Amniotic epithelial cell (primary cell): ENCODE results near the gene TAGLN2.
"Not testable (repeated sequence)": the region's sequence is repeated elsewhere in the genome, so short reads cannot be mapped to it uniquely, and the experiment has no call there.

Source experiments
- DNase-seq: peaks from one replicate; pipeline ENCODE4 v3.0.0-alpha.2; 2010; ENCODE audit warnings: low read depth

TAGLN2 gene

GRCh38 chr1:159921251-159921650, 4.1 kb downstream of the TAGLN2 start:
- peak; percentile 62 for DNase-seq

GRCh38 chr1:159920651-159921050, 4.7 kb downstream of the TAGLN2 start:
- no peak for DNase-seq

- DNase-seq = no peak
Measured at GRCh38 chr1:159920202-159920601, 5.1 kb downstream of the TAGLN2 start.

GRCh38 chr1:159919236-159919865, 6.0 kb downstream of the TAGLN2 start:
- no peak for DNase-seq

GRCh38 chr1:159918352-159919200, 6.7 kb downstream of the TAGLN2 start:
- no peak for DNase-seq

GRCh38 chr1:159917533-159918351, 7.6 kb downstream of the TAGLN2 start:
- DNase-seq = no peak

- DNase-seq = peak; percentile 99
Measured at GRCh38 chr1:159916242-159917051, 8.9 kb downstream of the TAGLN2 start.

GRCh38 chr1:159915571-159916241, 9.6 kb downstream of the TAGLN2 start:
- DNase-seq = no peak

- DNase-seq = no peak
Measured at GRCh38 chr1:159914252-159915018, 10.9 kb downstream of the TAGLN2 start.

GRCh38 chr1:159913451-159914192, 11.7 kb downstream of the TAGLN2 start:
- DNase-seq = no peak

- DNase-seq = no peak
Measured at GRCh38 chr1:159911326-159912070, 13.8 kb downstream of the TAGLN2 start.

- no peak for DNase-seq
Measured at GRCh38 chr1:159908031-159908940, 17.0 kb downstream of the TAGLN2 start.

- DNase-seq = no peak
Measured at GRCh38 chr1:159906960-159907359, 18.3 kb downstream of the TAGLN2 start.

- not testable (repeated sequence) for DNase-seq
Measured at GRCh38 chr1:159904036-159904435, 21.3 kb downstream of the TAGLN2 start.

- no peak for DNase-seq
Measured at GRCh38 chr1:159902541-159902940, 22.8 kb downstream of the TAGLN2 start.

- DNase-seq = no peak
Measured at GRCh38 chr1:159900755-159901360, 24.4 kb downstream of the TAGLN2 start.

GRCh38 chr1:159900086-159900680, 25.1 kb downstream of the TAGLN2 start, which contains the start of gene CFAP45:
CFAP45 (minus strand) TSS chr1:159900165; CDS start chr1:159900098, 67 bp downstream.
- DNase-seq = peak; percentile 74
